ENCODE measurements around the gene CDKN2B. TPM values are rescaled to one million over a fixed set of nuclear protein-coding genes. Genes with fewer than 3 reads are reported as not detected.

Gene CDKN2B
- total and polyA plus RNA-seq, 2 experiments from 2014 or later, result 0.29 to 0.83 TPM

GRCh38 chr9:22030101-22030598, 21.0 kb upstream of the CDKN2B start:
- H3K4me1 Mint-ChIP-seq, result peaks cover 11% of the 10 kb centered on the region
- Histone ChIP-seq H3K4me2 (no peak overlapping the region), H3K9me2 (ENCODE audit: insufficient read depth) (peaks cover 6% of the 10 kb centered on the region; the same call in 1 of the 2 replicates), H4K20me1 (replicated peaks; ENCODE audit: insufficient read depth) (no peaks in the 10 kb centered on the region), H3K27ac (ENCODE audit: low read depth) (no peak overlapping the region), H3K4me1 (ENCODE audit: insufficient read depth) (peaks cover 12% of the 10 kb centered on the region), H3K79me2 (replicated peaks; ENCODE audit: insufficient read depth) (no peaks in the 10 kb centered on the region), H3K27me3 (ENCODE audit: insufficient read depth) (no peaks in the 10 kb centered on the region), H3K4me3 (no peak overlapping the region), H3K36me3 (ENCODE audit: insufficient read depth) (no peaks in the 10 kb centered on the region), H2AFZ (no peak overlapping the region), H3F3A (replicated peaks; ENCODE audit: low read depth) (no peaks in the 10 kb centered on the region)
- no peaks in the 10 kb centered on the region for H3K36me3 Mint-ChIP-seq (ENCODE audit: low read depth)
- no peaks in the 10 kb centered on the region for H3K27me3 Mint-ChIP-seq (ENCODE audit: insufficient read depth, low read depth, poor library complexity)
- TF ChIP-seq POLR2AphosphoS5 (IDR thresholded peaks at IDR 0.05; ENCODE audit: low read depth) (no peak), EZH2 (IDR thresholded peaks at IDR 0.05; ENCODE audit: low read depth, unreplicated experiment) (no peak), EZH2phosphoT487 (IDR thresholded peaks at IDR 0.05; ENCODE audit: unreplicated experiment) (no peak), ZNF331 (CRISPR knock-in tag; IDR thresholded peaks at IDR 0.05; ENCODE audit: low read depth) (no peak), NANOG (IDR thresholded peaks at IDR 0.05; ENCODE audit: borderline replicate concordance) (no peak), REST (IDR thresholded peaks at IDR 0.05; ENCODE audit: unreplicated experiment) (no peak)
- H3K4me3 Mint-ChIP-seq, result no peak overlapping the region
- ATAC-seq (no peak), DNase-seq (ENCODE audit: low spot score) (no peak)
- H3K27ac Mint-ChIP-seq, result no peak overlapping the region
- H3K9me3 Mint-ChIP-seq, result no peaks in the 10 kb centered on the region

DNA sequence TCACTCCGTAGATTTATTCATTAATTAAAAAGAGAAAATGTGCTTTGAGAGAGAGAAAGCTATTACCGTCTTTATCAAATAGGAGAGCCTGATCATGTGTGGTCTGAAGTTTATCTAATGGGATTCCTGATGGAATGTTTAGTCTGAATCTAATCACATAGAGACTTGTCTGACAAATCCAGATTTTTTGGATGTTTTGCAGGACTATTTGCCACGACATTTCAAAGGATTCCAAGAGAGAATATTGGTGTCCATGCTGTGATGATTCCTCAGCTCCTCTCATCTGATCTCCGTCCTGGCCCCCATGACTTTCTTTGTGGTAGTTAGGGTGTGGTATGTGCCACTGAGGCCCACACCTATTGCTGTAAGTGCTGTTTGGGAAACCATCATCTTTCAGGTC, 20.1 kb upstream of the CDKN2B start:
- H3K27me3 Mint-ChIP-seq (ENCODE audit: insufficient read depth, low read depth, poor library complexity), result no peaks in the 10 kb centered on the region
- Histone ChIP-seq H3K4me3 (no peak overlapping the region), H3F3A (replicated peaks; ENCODE audit: low read depth) (no peaks in the 10 kb centered on the region), H3K9me2 (ENCODE audit: insufficient read depth) (peaks cover 6% of the 10 kb centered on the region; the same call in 1 of the 2 replicates), H3K4me2 (no peak overlapping the region), H3K27me3 (ENCODE audit: insufficient read depth) (no peaks in the 10 kb centered on the region), H3K4me1 (ENCODE audit: insufficient read depth) (peaks cover 12% of the 10 kb centered on the region), H3K79me2 (replicated peaks; ENCODE audit: insufficient read depth) (no peaks in the 10 kb centered on the region), H3K27ac (ENCODE audit: low read depth) (no peak overlapping the region), H3K36me3 (ENCODE audit: insufficient read depth) (no peaks in the 10 kb centered on the region), H4K20me1 (replicated peaks; ENCODE audit: insufficient read depth) (no peaks in the 10 kb centered on the region), H2AFZ (no peak overlapping the region)
- ATAC-seq, result no peak
- peaks cover 11% of the 10 kb centered on the region for H3K4me1 Mint-ChIP-seq
- H3K27ac Mint-ChIP-seq, result no peak overlapping the region
- no peaks in the 10 kb centered on the region for H3K36me3 Mint-ChIP-seq (ENCODE audit: low read depth)
- no peak for DNase-seq (ENCODE audit: low spot score)
- H3K4me3 Mint-ChIP-seq, result no peak overlapping the region
- no peaks in the 10 kb centered on the region for H3K9me3 Mint-ChIP-seq
- TF ChIP-seq, protein P1, sequence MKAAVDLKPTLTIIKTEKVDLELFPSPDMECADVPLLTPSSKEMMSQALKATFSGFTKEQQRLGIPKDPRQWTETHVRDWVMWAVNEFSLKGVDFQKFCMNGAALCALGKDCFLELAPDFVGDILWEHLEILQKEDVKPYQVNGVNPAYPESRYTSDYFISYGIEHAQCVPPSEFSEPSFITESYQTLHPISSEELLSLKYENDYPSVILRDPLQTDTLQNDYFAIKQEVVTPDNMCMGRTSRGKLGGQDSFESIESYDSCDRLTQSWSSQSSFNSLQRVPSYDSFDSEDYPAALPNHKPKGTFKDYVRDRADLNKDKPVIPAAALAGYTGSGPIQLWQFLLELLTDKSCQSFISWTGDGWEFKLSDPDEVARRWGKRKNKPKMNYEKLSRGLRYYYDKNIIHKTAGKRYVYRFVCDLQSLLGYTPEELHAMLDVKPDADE (IDR thresholded peaks at IDR 0.05), result no peak
- TF ChIP-seq ZNF462 (CRISPR knock-in tag; IDR thresholded peaks at IDR 0.05), result no peak
- TF ChIP-seq NANOG (IDR thresholded peaks at IDR 0.05; ENCODE audit: borderline replicate concordance), result no peak
- TF ChIP-seq CREB1 (CRISPR knock-in tag; IDR thresholded peaks at IDR 0.05; ENCODE audit: low read depth), result no peak
- TF ChIP-seq JUNB (IDR thresholded peaks at IDR 0.05; ENCODE audit: unreplicated experiment), result no peak
